ENCODE measurements around the gene PIGK. TPM values are rescaled to one million over a fixed set of nuclear protein-coding genes. Genes with fewer than 3 reads are reported as not detected.

The PIGK gene
- polyA plus RNA-seq, 1 donor (not counting 4 experiments of a cell fraction or from before 2014, with no cell fraction given) = 29.4 TPM

DNA sequence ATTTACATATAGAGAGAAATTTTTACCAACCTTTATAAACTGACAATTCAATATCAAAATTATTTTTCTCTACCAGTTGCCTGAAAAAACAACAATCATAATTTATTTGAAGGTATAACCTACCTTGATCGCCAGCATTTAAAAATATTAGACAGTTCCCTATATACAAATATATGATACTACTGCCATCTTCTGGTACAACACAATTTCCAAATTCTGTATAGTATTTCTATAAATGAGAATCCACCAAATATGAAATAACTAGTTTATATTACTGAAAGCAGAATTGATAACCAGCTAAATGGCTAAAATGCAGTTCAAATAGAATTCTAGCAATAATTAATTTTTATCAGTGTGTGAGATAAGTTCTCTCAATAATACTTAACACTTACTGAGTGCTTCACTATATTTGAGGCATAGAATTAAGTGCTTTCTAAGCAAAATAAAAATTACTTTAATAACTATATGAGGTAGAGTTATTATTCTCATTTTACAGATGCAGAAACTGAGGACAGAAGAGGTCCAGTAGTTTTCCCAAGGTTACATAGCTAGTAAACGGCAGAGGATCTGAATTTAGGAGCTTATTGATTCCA, 75.6 kb downstream of the PIGK start:
- Histone ChIP-seq H2AFZ (ENCODE audit: control insufficient read depth, low read length) (no peak overlapping the region), H3K36me3 (ENCODE audit: control insufficient read depth in 2 of 2, extremely low read depth in 1 of 2, insufficient read depth in 2 of 2, low read length in 2 of 2) (no peaks in the 10 kb centered on the region), H3K9ac (ENCODE audit: control insufficient read depth, extremely low read depth, insufficient read depth, low read length) (no peak overlapping the region), H3K4me1 (ENCODE audit: control insufficient read depth, extremely low read depth, insufficient read depth, low read length) (no peaks in the 10 kb centered on the region), H3K4me3 (ENCODE audit: control insufficient read depth in 2 of 3, extremely low read depth in 1 of 3, insufficient read depth in 2 of 3, low read depth in 1 of 3, low read length in 3 of 3) (no peak overlapping the region), H3K79me2 (ENCODE audit: control insufficient read depth, insufficient read depth, low read length) (no peaks in the 10 kb centered on the region), H3K9me3 (ENCODE audit: control insufficient read depth, low read depth, low read length) (no peaks in the 10 kb centered on the region), H3K27ac (ENCODE audit: control insufficient read depth, insufficient read depth, low read length) (no peak overlapping the region), H3K4me2 (ENCODE audit: control insufficient read depth, extremely low read depth, insufficient read depth, low read depth, low read length) (no peak overlapping the region), H4K20me1 (ENCODE audit: control insufficient read depth, extremely low read depth, insufficient read depth, low read length) (no peaks in the 10 kb centered on the region), H3K9me1 (ENCODE audit: control insufficient read depth, extremely low read depth, insufficient read depth, low read length) (no peaks in the 10 kb centered on the region), H3K27me3 (ENCODE audit: control insufficient read depth, extremely low read depth, insufficient read depth, low read length) (no peaks in the 10 kb centered on the region)
- dilution Hi-C loops (cut with MboI; ENCODE audit: extremely low pct_ligation_motif_present, low sequenced_read_pairs) = no loop called here
- DNase-seq (ENCODE audit: low read depth, low spot score) = no peak
- FAIRE-seq = no peak
- no peak for TF ChIP-seq EZH2 (IDR thresholded peaks at IDR 0.05; ENCODE audit: low read length)
- TF ChIP-seq, protein P1, sequence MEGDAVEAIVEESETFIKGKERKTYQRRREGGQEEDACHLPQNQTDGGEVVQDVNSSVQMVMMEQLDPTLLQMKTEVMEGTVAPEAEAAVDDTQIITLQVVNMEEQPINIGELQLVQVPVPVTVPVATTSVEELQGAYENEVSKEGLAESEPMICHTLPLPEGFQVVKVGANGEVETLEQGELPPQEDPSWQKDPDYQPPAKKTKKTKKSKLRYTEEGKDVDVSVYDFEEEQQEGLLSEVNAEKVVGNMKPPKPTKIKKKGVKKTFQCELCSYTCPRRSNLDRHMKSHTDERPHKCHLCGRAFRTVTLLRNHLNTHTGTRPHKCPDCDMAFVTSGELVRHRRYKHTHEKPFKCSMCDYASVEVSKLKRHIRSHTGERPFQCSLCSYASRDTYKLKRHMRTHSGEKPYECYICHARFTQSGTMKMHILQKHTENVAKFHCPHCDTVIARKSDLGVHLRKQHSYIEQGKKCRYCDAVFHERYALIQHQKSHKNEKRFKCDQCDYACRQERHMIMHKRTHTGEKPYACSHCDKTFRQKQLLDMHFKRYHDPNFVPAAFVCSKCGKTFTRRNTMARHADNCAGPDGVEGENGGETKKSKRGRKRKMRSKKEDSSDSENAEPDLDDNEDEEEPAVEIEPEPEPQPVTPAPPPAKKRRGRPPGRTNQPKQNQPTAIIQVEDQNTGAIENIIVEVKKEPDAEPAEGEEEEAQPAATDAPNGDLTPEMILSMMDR (optimal IDR thresholded peaks at IDR 0.05 in 1 of 3, IDR thresholded peaks at IDR 0.05 in 1 of 3, conservative IDR thresholded peaks at IDR 0.05 in 1 of 3; ENCODE audit: extremely low read depth in 1 of 3, insufficient read depth in 2 of 3, low read length in 3 of 3) = peak in 1 of 3 experiments; percentile 13

DNA sequence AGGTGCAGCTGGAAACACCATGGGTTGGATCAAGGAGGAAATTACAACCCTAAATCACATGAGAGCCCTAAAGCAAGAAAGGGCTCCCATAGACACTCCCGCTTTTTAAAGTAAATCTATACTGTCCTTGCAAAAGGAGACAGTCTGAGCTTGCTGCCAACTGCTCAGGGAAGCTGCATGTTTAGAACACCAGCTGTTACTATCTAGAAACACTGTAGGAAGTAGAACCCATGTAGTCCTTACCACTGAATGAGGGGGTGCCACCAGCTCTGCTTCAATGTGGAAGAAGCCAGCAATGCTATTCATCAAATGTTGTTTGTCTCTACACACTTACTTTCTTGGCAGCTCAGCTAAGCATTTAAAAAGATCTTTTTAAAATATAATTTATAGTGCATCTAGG, 79.8 kb downstream of the PIGK start:
- Histone ChIP-seq H4K20me1 (ENCODE audit: control insufficient read depth, extremely low read depth, insufficient read depth, low read length) (no peaks in the 10 kb centered on the region), H3K9me3 (ENCODE audit: control insufficient read depth, low read depth, low read length) (no peaks in the 10 kb centered on the region), H3K27me3 (ENCODE audit: control insufficient read depth, extremely low read depth, insufficient read depth, low read length) (no peaks in the 10 kb centered on the region), H3K4me2 (ENCODE audit: control insufficient read depth, extremely low read depth, insufficient read depth, low read depth, low read length) (no peak overlapping the region), H3K4me1 (ENCODE audit: control insufficient read depth, extremely low read depth, insufficient read depth, low read length) (no peaks in the 10 kb centered on the region), H2AFZ (ENCODE audit: control insufficient read depth, low read length) (no peak overlapping the region), H3K4me3 (ENCODE audit: control insufficient read depth in 2 of 3, extremely low read depth in 1 of 3, insufficient read depth in 2 of 3, low read depth in 1 of 3, low read length in 3 of 3) (no peak overlapping the region), H3K27ac (ENCODE audit: control insufficient read depth, insufficient read depth, low read length) (no peak overlapping the region), H3K9me1 (ENCODE audit: control insufficient read depth, extremely low read depth, insufficient read depth, low read length) (no peaks in the 10 kb centered on the region), H3K79me2 (ENCODE audit: control insufficient read depth, insufficient read depth, low read length) (no peaks in the 10 kb centered on the region), H3K36me3 (ENCODE audit: control insufficient read depth in 2 of 2, extremely low read depth in 1 of 2, insufficient read depth in 2 of 2, low read length in 2 of 2) (no peaks in the 10 kb centered on the region), H3K9ac (ENCODE audit: control insufficient read depth, extremely low read depth, insufficient read depth, low read length) (no peak overlapping the region)
- TF ChIP-seq, protein P1 (optimal IDR thresholded peaks at IDR 0.05 in 1 of 3, IDR thresholded peaks at IDR 0.05 in 1 of 3, conservative IDR thresholded peaks at IDR 0.05 in 1 of 3; ENCODE audit: extremely low read depth in 1 of 3, insufficient read depth in 2 of 3, low read length in 3 of 3) = no peak
- TF ChIP-seq EZH2 (IDR thresholded peaks at IDR 0.05; ENCODE audit: low read length) = no peak
- no peak for DNase-seq (ENCODE audit: low read depth, low spot score)
- no peak for FAIRE-seq
- dilution Hi-C loops (cut with MboI; ENCODE audit: extremely low pct_ligation_motif_present, low sequenced_read_pairs) = no loop called here

All from keratinocyte (primary cell).